Measurements from ENCODE around the gene UBL7.
"Not testable (repeated sequence)": the region's sequence is repeated elsewhere in the genome, so short reads cannot be mapped to it uniquely, and the experiment has no call there.

The UBL7 gene

GRCh38 chr15:74460871-74461846, at the start of gene UBL7:
Gene UBL7 (minus strand): TSS chr15:74461160. CDS start chr15:74458867, 2,293 bp downstream.
- peak; percentile 82 for DNase-seq (ENCODE audit: low read depth)

GRCh38 chr15:74506515-74506840, 45.5 kb upstream of the UBL7 start:
- DNase-seq (ENCODE audit: low read depth), result no peak

- DNase-seq (ENCODE audit: low read depth), result no peak
These were observed 45.0 kb upstream of the UBL7 start for GRCh38 chr15:74505837-74506514.

GRCh38 chr15:74504836-74505235, 43.9 kb upstream of the UBL7 start:
- no peak for DNase-seq (ENCODE audit: low read depth)

- DNase-seq (ENCODE audit: low read depth), result no peak
These were observed 43.5 kb upstream of the UBL7 start for GRCh38 chr15:74504418-74504817.

GRCh38 chr15:74502301-74502700, 41.3 kb upstream of the UBL7 start:
- no peak for DNase-seq (ENCODE audit: low read depth)

- DNase-seq (ENCODE audit: low read depth), result no peak
These were observed 39.4 kb upstream of the UBL7 start for GRCh38 chr15:74500401-74500800.

- no peak for DNase-seq (ENCODE audit: low read depth)
These were observed 38.4 kb upstream of the UBL7 start for GRCh38 chr15:74499366-74499765.

GRCh38 chr15:74497584-74497983, 36.6 kb upstream of the UBL7 start:
- no peak for DNase-seq (ENCODE audit: low read depth)

GRCh38 chr15:74496648-74497047, 35.7 kb upstream of the UBL7 start:
- no peak for DNase-seq (ENCODE audit: low read depth)

GRCh38 chr15:74490339-74490689, 29.4 kb upstream of the UBL7 start:
- no peak for DNase-seq (ENCODE audit: low read depth)

- no peak for DNase-seq (ENCODE audit: low read depth)
These were observed 28.8 kb upstream of the UBL7 start for GRCh38 chr15:74489518-74490338.

- no peak for DNase-seq (ENCODE audit: low read depth)
These were observed 27.8 kb upstream of the UBL7 start for GRCh38 chr15:74488776-74489175.

- DNase-seq (ENCODE audit: low read depth), result no peak
These were observed 21.7 kb upstream of the UBL7 start for GRCh38 chr15:74482661-74483060.

GRCh38 chr15:74480364-74480763, 19.4 kb upstream of the UBL7 start:
- not testable (repeated sequence) for DNase-seq (ENCODE audit: low read depth)

- DNase-seq (ENCODE audit: low read depth), result not testable (repeated sequence)
These were observed 10.7 kb upstream of the UBL7 start for GRCh38 chr15:74471621-74472020.

GRCh38 chr15:74470631-74471395, 9.9 kb upstream of the UBL7 start:
- DNase-seq (ENCODE audit: low read depth), result no peak

- DNase-seq (ENCODE audit: low read depth), result no peak
These were observed 7.5 kb upstream of the UBL7 start for GRCh38 chr15:74468341-74469032.

- no peak for DNase-seq (ENCODE audit: low read depth)
These were observed 5.6 kb upstream of the UBL7 start for GRCh38 chr15:74466570-74466969.

GRCh38 chr15:74464897-74465296, 3.9 kb upstream of the UBL7 start:
- no peak for DNase-seq (ENCODE audit: low read depth)

GRCh38 chr15:74464216-74464615, 3.3 kb upstream of the UBL7 start:
- DNase-seq (ENCODE audit: low read depth), result no peak
